ENCODE results near the gene TLR3. TPM values are rescaled to one million over a fixed set of nuclear protein-coding genes. Genes with fewer than 3 reads are reported as not detected.
"Not testable (repeated sequence)": the region's sequence is repeated elsewhere in the genome, so short reads cannot be mapped to it uniquely, and the experiment has no call there.

The TLR3 gene
- total and polyA plus RNA-seq, 3 donors from 2014 or later: 2.3 to 12.6 (median 3.2) TPM

- intact Hi-C loops (cut with DNase I; ENCODE audit: low total_unique reads): loop anchor here (10.0 kb wide), 1 partner anchor 387 kb away; no protein-coding TSS in a partner anchor
- 47 to 61% methylated on average over 1 of the region's 1 CpG for WGBS, 2 donors
- no peak overlapping the region for H3K4me3 ChIP-seq
- peaks cover 10% of the 10 kb centered on the region for H3K4me1 ChIP-seq
- DNase-seq: no peak
- no peaks in the 10 kb centered on the region for H3K27me3 ChIP-seq
- no peak for TF ChIP-seq POLR2A (IDR thresholded peaks at IDR 0.05)
- no peak for TF ChIP-seq CTCF (IDR thresholded peaks at IDR 0.05)
- H3K27ac ChIP-seq: no peak overlapping the region
- H3K9me3 ChIP-seq: no peaks in the 10 kb centered on the region
- H3K36me3 ChIP-seq (ENCODE audit: low read depth, missing control alignments): no peaks in the 10 kb centered on the region
Measured at GRCh38 chr4:186032259-186032658, 36.7 kb upstream of the TLR3 start.

- Histone ChIP-seq H3K36me3 (ENCODE audit: low read depth, missing control alignments) (no peaks in the 10 kb centered on the region), H3K4me3 (no peak overlapping the region), H3K27me3 (no peaks in the 10 kb centered on the region), H3K4me1 (peaks cover 10% of the 10 kb centered on the region), H3K9me3 (no peaks in the 10 kb centered on the region), H3K27ac (no peak overlapping the region)
- DNase-seq: no peak
- TF ChIP-seq CTCF (IDR thresholded peaks at IDR 0.05) (no peak), POLR2A (IDR thresholded peaks at IDR 0.05) (no peak)
- intact Hi-C loops (cut with DNase I; ENCODE audit: low total_unique reads): loop anchor here (10.0 kb wide), 1 partner anchor 388 kb away; no protein-coding TSS in a partner anchor
- WGBS, 2 donors: 87 to 99% methylated on average over 3 of the region's 3 CpGs
Measured at GRCh38 chr4:186033027-186033426, 35.9 kb upstream of the TLR3 start.

GRCh38 chr4:186034613-186035012 is 34.3 kb upstream of the TLR3 start:
- WGBS, 2 donors: 86 to 87% methylated on average over 7 of the region's 7 CpGs
- not testable (repeated sequence) for H3K36me3 ChIP-seq (ENCODE audit: low read depth, missing control alignments); DNase-seq; H3K27me3 ChIP-seq; H3K27ac ChIP-seq; H3K4me3 ChIP-seq; H3K9me3 ChIP-seq
- intact Hi-C loops (cut with DNase I; ENCODE audit: low total_unique reads): loop anchor here (10.0 kb wide), 1 partner anchor 390 kb away; no protein-coding TSS in a partner anchor
- H3K4me1 ChIP-seq: peaks cover 10% of the 10 kb centered on the region

GRCh38 chr4:186036976-186037581 is 31.9 kb upstream of the TLR3 start:
- Histone ChIP-seq H3K27me3 (no peaks in the 10 kb centered on the region), H3K4me1 (no peaks in the 10 kb centered on the region), H3K27ac (no peak overlapping the region), H3K36me3 (ENCODE audit: low read depth, missing control alignments) (no peaks in the 10 kb centered on the region), H3K4me3 (no peak overlapping the region), H3K9me3 (no peaks in the 10 kb centered on the region)
- TF ChIP-seq CTCF (IDR thresholded peaks at IDR 0.05): no peak
- TF ChIP-seq POLR2A (IDR thresholded peaks at IDR 0.05): no peak
- no peak for DNase-seq
- whole genome bisulfite sequencing, 2 donors: 90 to 92% methylated on average over 6 of the region's 6 CpGs
- intact Hi-C loops (cut with DNase I; ENCODE audit: low total_unique reads): loop anchor here (10.0 kb wide), 1 partner anchor 392 kb away; no protein-coding TSS in a partner anchor

- peak; percentile 71 to 86 (median 71) for TF ChIP-seq CTCF (IDR thresholded peaks at IDR 0.05)
- no peak for TF ChIP-seq POLR2A (IDR thresholded peaks at IDR 0.05)
- peak; percentile 78 for DNase-seq
- 23 to 25% methylated on average over 12 of the region's 12 CpGs for WGBS, 2 donors
- Histone ChIP-seq H3K36me3 (ENCODE audit: low read depth, missing control alignments) (no peaks in the 10 kb centered on the region), H3K27me3 (no peaks in the 10 kb centered on the region), H3K4me3 (no peak overlapping the region), H3K27ac (no peak overlapping the region), H3K4me1 (no peaks in the 10 kb centered on the region), H3K9me3 (no peaks in the 10 kb centered on the region)
- intact Hi-C loops (cut with DNase I; ENCODE audit: low total_unique reads): loop anchor here (10.0 kb wide), 1 partner anchor 393 kb away; no protein-coding TSS in a partner anchor
Measured at GRCh38 chr4:186037692-186038658, 31.0 kb upstream of the TLR3 start.

Measured in testis (tissue), 3 donors.